ENCODE results near the gene PDCL3.

DNA sequence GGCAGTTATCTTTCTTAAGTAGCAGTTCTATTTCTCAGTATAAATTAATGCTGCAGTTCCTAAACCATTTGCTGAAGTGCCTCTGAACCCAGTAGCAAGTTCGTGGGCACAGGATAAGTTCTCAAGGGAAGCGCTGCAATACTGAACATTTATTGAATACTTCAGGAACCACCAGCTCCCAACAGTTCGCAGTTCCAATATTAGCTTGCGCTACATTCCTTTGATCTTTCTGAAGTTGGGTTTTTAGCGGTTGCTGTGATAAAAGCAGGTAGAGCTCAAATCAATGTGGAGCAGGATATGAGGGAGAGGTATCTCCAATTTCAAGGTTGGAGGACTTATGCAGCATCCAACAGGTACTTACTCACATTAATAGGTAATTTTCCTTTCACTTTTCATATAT lies 33.7 kb downstream of the PDCL3 start:
- TF ChIP-seq, protein P1, sequence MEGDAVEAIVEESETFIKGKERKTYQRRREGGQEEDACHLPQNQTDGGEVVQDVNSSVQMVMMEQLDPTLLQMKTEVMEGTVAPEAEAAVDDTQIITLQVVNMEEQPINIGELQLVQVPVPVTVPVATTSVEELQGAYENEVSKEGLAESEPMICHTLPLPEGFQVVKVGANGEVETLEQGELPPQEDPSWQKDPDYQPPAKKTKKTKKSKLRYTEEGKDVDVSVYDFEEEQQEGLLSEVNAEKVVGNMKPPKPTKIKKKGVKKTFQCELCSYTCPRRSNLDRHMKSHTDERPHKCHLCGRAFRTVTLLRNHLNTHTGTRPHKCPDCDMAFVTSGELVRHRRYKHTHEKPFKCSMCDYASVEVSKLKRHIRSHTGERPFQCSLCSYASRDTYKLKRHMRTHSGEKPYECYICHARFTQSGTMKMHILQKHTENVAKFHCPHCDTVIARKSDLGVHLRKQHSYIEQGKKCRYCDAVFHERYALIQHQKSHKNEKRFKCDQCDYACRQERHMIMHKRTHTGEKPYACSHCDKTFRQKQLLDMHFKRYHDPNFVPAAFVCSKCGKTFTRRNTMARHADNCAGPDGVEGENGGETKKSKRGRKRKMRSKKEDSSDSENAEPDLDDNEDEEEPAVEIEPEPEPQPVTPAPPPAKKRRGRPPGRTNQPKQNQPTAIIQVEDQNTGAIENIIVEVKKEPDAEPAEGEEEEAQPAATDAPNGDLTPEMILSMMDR (IDR thresholded peaks at IDR 0.05) = no peak
- no peak for TF ChIP-seq EZH2 (IDR thresholded peaks at IDR 0.05)
